HCT116 (cell line): ENCODE measurements around the gene SMARCA4. TPM values are rescaled to one million over a fixed set of nuclear protein-coding genes. Genes with fewer than 3 reads are reported as not detected.

ENCODE experiments used
- ATAC-seq: fragments of 200-7000 bp; cut with Tn5 transposase; 2 replicates; pipeline ENCODE4 v1.9.1; 2020; ENCODE audit warnings: mild to moderate bottlenecking, moderate library complexity
- BruUV-seq: library from RNA; stranded (reverse); fragments of 400-500 nt; replicated peaks from 2 replicates; lab custom pipeline; 2021; lab: Mats Ljungman, UMichigan
- CTCF ChIA-PET: fragments of 300-600 bp; sonication (Branson Sonifier 250); formaldehyde crosslinking; loops from one replicate; lab custom pipeline; 2021; ENCODE audit warnings: antibody characterized with exemption; lab: Charles Lee
- POLR2A ChIA-PET: fragments of 300-600, 350-600 bp; sonication (Branson Sonifier 250); formaldehyde crosslinking; loops from one replicate; lab custom pipeline; 2021; ENCODE audit warnings: antibody characterized with exemption; lab: Charles Lee
- RAD21 ChIA-PET, 2 experiments: fragments of 300-600 bp; sonication (Branson Sonifier 250); formaldehyde crosslinking; loops; one replicate each; lab custom pipeline; 2023; ENCODE audit warnings: low total read pairs in 2 of 2; ENCODE audit not compliant: uncharacterized antibody in 2 of 2, unreplicated experiment in 2 of 2, low non-redundant PET in 1 of 2; lab: Charles Lee
- DNase-seq: peaks from one replicate; pipeline ENCODE4 v3.0.0-alpha.2; 2010; ENCODE audit warnings: low read depth, low spot score
- H2AFZ ChIP-seq: fragments of 200-600 bp; shearing (Covaris generic), sonication (generic); 2 replicates; pipeline ENCODE4 v1.6.1; 2017; ENCODE audit warnings: low read depth, mixed run types, mixed read lengths, antibody characterized with exemption, low read length; ENCODE audit not compliant: poor library complexity, severe bottlenecking
- H3K27ac ChIP-seq: 2 replicates; pipeline ENCODE4 v1.5.1; 2012; ENCODE audit warnings: low read depth, low read length
- H3K27me3 ChIP-seq: fragments of 200-600 bp; sonication (generic); 2 replicates; pipeline ENCODE4 v1.6.1; 2016; ENCODE audit warnings: mixed run types, low read length, mixed read lengths; ENCODE audit not compliant: insufficient read depth
- H3K36me3 ChIP-seq, 2 experiments: fragments of 200-500 bp in 1 of 2; fragments of 200-600 bp in 1 of 2; sonication (Bioruptor generic) in 1 of 2; sonication (generic) in 1 of 2; 2 replicates each; pipeline versions ENCODE4 v1.5.1 to v1.6.1; 2014 to 2016; ENCODE audit warnings: low read length in 2 of 2, inconsistent platforms in 1 of 2, mixed read lengths in 1 of 2, mixed run types in 1 of 2; ENCODE audit not compliant: insufficient read depth in 2 of 2, control insufficient read depth in 1 of 2
- H3K4me1 ChIP-seq, 2 experiments: fragments of 200-600 bp in 1 of 2; sonication (generic) in 1 of 2; 2 replicates each; pipeline versions ENCODE4 v1.5.1 to v1.6.1; 2012 to 2017; ENCODE audit warnings: low read length in 2 of 2, inconsistent platforms in 1 of 2, mild to moderate bottlenecking in 1 of 2, mixed read lengths in 1 of 2, mixed run types in 1 of 2, moderate library complexity in 1 of 2; ENCODE audit not compliant: insufficient read depth in 2 of 2, control insufficient read depth in 1 of 2
- H3K4me2 ChIP-seq: fragments of 200-600 bp; sonication (generic); 2 replicates; pipeline ENCODE4 v1.6.1; 2017; ENCODE audit warnings: mixed run types, low read length, mixed read lengths
- H3K4me3 ChIP-seq, 2 experiments: fragments of 200-600 bp in 1 of 2; sonication (generic) in 1 of 2; replicated peaks in 1 of 2; 2 replicates each; pipeline ENCODE4 v1.5.1; 2011 to 2016; ENCODE audit warnings: low read length in 2 of 2, control low read depth in 1 of 2, low read depth in 1 of 2, mild to moderate bottlenecking in 1 of 2, mixed read lengths in 1 of 2, mixed run types in 1 of 2
- H3K79me2 ChIP-seq: fragments of 200-600 bp; sonication (generic); 2 replicates; pipeline ENCODE4 v1.6.1; 2017; ENCODE audit warnings: mild to moderate bottlenecking, mixed run types, low read length, moderate library complexity, mixed read lengths; ENCODE audit not compliant: insufficient read depth
- H3K9ac ChIP-seq: fragments of 200-600 bp; sonication (generic); 2 replicates; pipeline ENCODE4 v1.6.1; 2016; ENCODE audit warnings: low read length, mixed read lengths
- H3K9me2 ChIP-seq: fragments of 200-600 bp; sonication (generic), shearing (Covaris generic); 2 replicates; pipeline ENCODE4 v1.6.1; 2017; ENCODE audit warnings: mixed run types, mild to moderate bottlenecking, moderate library complexity; ENCODE audit not compliant: insufficient read depth
- H3K9me3 ChIP-seq, 2 experiments: fragments of 200-500 bp in 1 of 2; fragments of 200-600 bp in 1 of 2; sonication (Bioruptor generic) in 1 of 2; sonication (generic) in 1 of 2; 2 replicates each; pipeline ENCODE4 v1.6.1; 2014 to 2017; ENCODE audit warnings: low read length in 2 of 2, mixed read lengths in 2 of 2, inconsistent platforms in 1 of 2, low read depth in 1 of 2, mild to moderate bottlenecking in 1 of 2, mixed run types in 1 of 2, moderate library complexity in 1 of 2; ENCODE audit not compliant: control insufficient read depth in 1 of 2, insufficient read depth in 1 of 2
- H4K20me1 ChIP-seq: fragments of 200-600 bp; sonication (generic), shearing (Covaris generic); 2 replicates; pipeline ENCODE4 v1.6.1; 2017; ENCODE audit warnings: mixed run types, mild to moderate bottlenecking, moderate library complexity; ENCODE audit not compliant: insufficient read depth
- ATF3 ChIP-seq: IDR thresholded peaks from 2 replicates; pipeline ENCODE4 v1.6.1; 2012
- CTCF ChIP-seq, 3 experiments: fragments of 200-600 bp in 1 of 3; sonication (generic) in 1 of 3; IDR thresholded peaks in 2 of 3; conservative IDR thresholded peaks in 1 of 3; 2 replicates each; pipeline ENCODE4 v1.5.1; 2012 to 2017; ENCODE audit warnings: low read depth in 2 of 3, low read length in 2 of 3, antibody characterized with exemption in 1 of 3, borderline replicate concordance in 1 of 3, control low read depth in 1 of 3, mild to moderate bottlenecking in 1 of 3, mixed read lengths in 1 of 3, mixed run types in 1 of 3, moderate library complexity in 1 of 3; ENCODE audit not compliant: insufficient read depth in 1 of 3
- ELF1 ChIP-seq: IDR thresholded peaks from 2 replicates; pipeline ENCODE4 v1.6.1; 2012; ENCODE audit warnings: low read depth, borderline replicate concordance
- EZH2 ChIP-seq: fragments of 200-600 bp; sonication (generic); IDR thresholded peaks from 2 replicates; pipeline ENCODE4 v1.6.1; 2017; ENCODE audit warnings: antibody characterized with exemption, mixed run types
- JUND ChIP-seq: IDR thresholded peaks from 2 replicates; pipeline ENCODE4 v1.6.1; 2012
- MAX ChIP-seq: IDR thresholded peaks from 2 replicates; pipeline ENCODE4 v1.6.1; 2012
- POLR2AphosphoS5 ChIP-seq: IDR thresholded peaks from 2 replicates; pipeline ENCODE4 v1.6.1; 2011; ENCODE audit warnings: mild to moderate bottlenecking, low read depth, low read length, moderate library complexity
- SIN3A ChIP-seq: IDR thresholded peaks from 2 replicates; pipeline ENCODE4 v1.6.1; 2012; ENCODE audit warnings: low read depth
- SP1 ChIP-seq: IDR thresholded peaks from 2 replicates; pipeline ENCODE4 v1.6.1; 2012; ENCODE audit warnings: low read depth
- ZFX ChIP-seq: fragments of 450-650 bp; IDR thresholded peaks from 2 replicates; pipeline ENCODE4 v1.6.1; 2017
- ZNF274 ChIP-seq: fragments of 200-500 bp; sonication (Bioruptor generic); IDR thresholded peaks from 2 replicates; pipeline ENCODE4 v1.6.1; 2014; ENCODE audit warnings: mild to moderate bottlenecking, low read depth, low read length, inconsistent platforms
- intact Hi-C: fragments of 100-400 bp; cut with micrococcal nuclease; formaldehyde crosslinking; loops from 2 replicates; pipeline ENCODE4 v1.10.0; 2022
- total RNA-seq: library from RNA; stranded (reverse); gene quantifications from one replicate; pipeline ENCODE4 v1.2.1, GENCODE V29; 2021; ENCODE audit not compliant: unreplicated experiment

SMARCA4 gene
- total RNA-seq, 1 experiment from 2014 or later = 116 TPM

- DNase-seq (no peak), ATAC-seq (no peak)
- POLR2A ChIA-PET = no interaction called here
- Histone ChIP-seq H3K36me3 (0 out of 4 replicates have a peak, but pooled peaks cover 0 to 4% of the 10 kb centered on the region in 2 experiments), H3K9me3 (no peaks in the 10 kb centered on the region), H3K9ac (no peak overlapping the region), H3K27me3 (no peaks in the 10 kb centered on the region), H3K4me2 (no peak overlapping the region), H3K4me1 (peaks cover 20 to 27% of the 10 kb centered on the region in 2 experiments), H3K9me2 (no peaks in the 10 kb centered on the region), H3K27ac (no peak overlapping the region), H2AFZ (no peak overlapping the region), H4K20me1 (peaks cover 4% of the 10 kb centered on the region; the same call in 1 of the 2 replicates), H3K4me3 (no peak overlapping the region), H3K79me2 (peaks cover 95% of the 10 kb centered on the region)
- RAD21 ChIA-PET = no interaction called here
- no TSS peak for BruUV-seq
- CTCF ChIA-PET = no interaction called here
- intact Hi-C loops = no loop called here
- TF ChIP-seq EZH2 (no peak), JUND (no peak), POLR2AphosphoS5 (no peak), SP1 (no peak), SIN3A (no peak), CTCF (IDR thresholded peaks at IDR 0.05 in 2 of 3, conservative IDR thresholded peaks at IDR 0.05 in 1 of 3; ENCODE audit: borderline replicate concordance in 1 of 3, insufficient read depth in 1 of 3, low read depth in 2 of 3, low read length in 2 of 3) (no peak), ELF1 (no peak), ZNF274 (no peak), ATF3 (no peak), MAX (no peak), ZFX (no peak)
These were observed 10.4 kb downstream of the SMARCA4 start for GRCh38 chr19:10971107-10971726.
